Measurements from ENCODE around the gene SLC35D1. TPM values are rescaled to one million over a fixed set of nuclear protein-coding genes. Genes with fewer than 3 reads are reported as not detected.

The SLC35D1 gene
- total and polyA plus RNA-seq, 10 of the 15 experiments (the other 5 are each of a cell fraction or from before 2014, with no cell fraction given), result 2.9 to 12.4 (median 8.6) TPM

- TF ChIP-seq FOXK2 (IDR thresholded peaks at IDR 0.05) (no peak), CEBPB (IDR thresholded peaks at IDR 0.05; ENCODE audit: borderline replicate concordance in 1 of 2, low read depth in 2 of 2, low read length in 2 of 2) (no peak), ZBTB4 (CRISPR knock-in tag; IDR thresholded peaks at IDR 0.05) (no peak), ETV6 (conservative IDR thresholded peaks at IDR 0.05 in 1 of 2, IDR thresholded peaks at IDR 0.05 in 1 of 2; ENCODE audit: borderline replicate concordance in 1 of 2, low read depth in 1 of 2) (no peak; a peak in 1 of 4 replicates), ZNF622 (IDR thresholded peaks at IDR 0.05) (no peak), ELK1 (IDR thresholded peaks at IDR 0.05; ENCODE audit: low read depth, low read length) (no peak), BCLAF1 (IDR thresholded peaks at IDR 0.05) (no peak), TBL1XR1 (IDR thresholded peaks at IDR 0.05; ENCODE audit: low read depth, low read length) (0 out of 2 replicates have a peak, but pooled peaks have one; percentile 32), BMI1 (IDR thresholded peaks at IDR 0.05; ENCODE audit: borderline replicate concordance) (no peak; the same call in 1 of the 2 replicates), ZBTB33 (IDR thresholded peaks at IDR 0.05) (no peak), IRF3 (IDR thresholded peaks at IDR 0.05) (no peak), JUNB (IDR thresholded peaks at IDR 0.05) (peak; percentile 28), BRCA1 (IDR thresholded peaks at IDR 0.05; ENCODE audit: low read depth, low read length) (no peak), PRDM15 (CRISPR knock-in tag; IDR thresholded peaks at IDR 0.05) (no peak), ESRRA (IDR thresholded peaks at IDR 0.05; ENCODE audit: low read length) (no peak), STAT1 (conservative IDR thresholded peaks at IDR 0.05) (no peak)
These were observed 69.5 kb downstream of the SLC35D1 start (continued) for GRCh38 chr1:66984491-66984890.
